Urinary bladder (tissue), 4 donors: Measurements from ENCODE around the gene EML5. TPM values are rescaled to one million over a fixed set of nuclear protein-coding genes. Genes with fewer than 3 reads are reported as not detected.

ENCODE experiments used
- DNase-seq: peaks from one replicate; pipeline ENCODE4 v3.0.0-alpha.2; 2015; ENCODE audit errors: extremely low spot score
- H3K27ac ChIP-seq: one replicate; pipeline ENCODE4 v1.5.1; 2013; ENCODE audit warnings: low read depth, mild to moderate bottlenecking, moderate library complexity
- H3K36me3 ChIP-seq: one replicate; pipeline ENCODE4 v1.6.1; 2013; ENCODE audit warnings: mild to moderate bottlenecking, moderate library complexity; ENCODE audit not compliant: insufficient read depth
- H3K4me1 ChIP-seq: one replicate; pipeline ENCODE4 v1.6.1; 2013; ENCODE audit warnings: mild to moderate bottlenecking, moderate library complexity; ENCODE audit not compliant: insufficient read depth
- H3K4me3 ChIP-seq: one replicate; pipeline ENCODE4 v1.5.1; 2013; ENCODE audit warnings: low read depth, low read length
- WGBS: extraction: QIAGEN DNeasy Blood & Tissue Kit; methylation state at CpG from one replicate; pipeline ENCODE4 v1.1.7; 2013; 5-methylcytosine and 5-hydroxymethylcytosine counted together
- polyA plus RNA-seq: library from polyadenylated mRNA; stranded (reverse); fragments of 200-250 nt; gene quantifications from one replicate; pipeline ENCODE4 v1.2.3, GENCODE V29; 2013
- total RNA-seq: library from RNA; depleted of rRNA; stranded (reverse); fragments of >200 nt; gene quantifications from one replicate; pipeline ENCODE4 v1.2.3, GENCODE V29; 2014
- donor health status: healthy with polysubstance abuse.
- donor health status: healthy.

Gene EML5
- total and polyA plus RNA-seq, 2 donors = 0.60 to 7.0 TPM

- Histone ChIP-seq H3K4me1 (no peaks in the 10 kb centered on the region), H3K36me3 (no peaks in the 10 kb centered on the region), H3K27ac (no peak overlapping the region), H3K4me3 (no peak overlapping the region)
- DNase-seq = no peak
These were observed 63.6 kb downstream of the EML5 start for GRCh38 chr14:88729159-88729558.

- 86% methylated on average over 4 of the region's 4 CpGs for whole genome bisulfite sequencing
- H3K36me3 ChIP-seq = no peaks in the 10 kb centered on the region
- no peak overlapping the region for H3K27ac ChIP-seq
- H3K4me3 ChIP-seq = no peak overlapping the region
- no peaks in the 10 kb centered on the region for H3K4me1 ChIP-seq
- no peak for DNase-seq
These were observed 65.7 kb downstream of the EML5 start for GRCh38 chr14:88727057-88727456.

GRCh38 chr14:88710709-88711108, 82.0 kb downstream of the EML5 start:
- 74% methylated on average over 2 of the region's 2 CpGs for WGBS
- no peaks in the 10 kb centered on the region for H3K4me1 ChIP-seq

GRCh38 chr14:88707088-88707487, 85.7 kb downstream of the EML5 start:
- no peak for DNase-seq
- H3K4me1 ChIP-seq = no peaks in the 10 kb centered on the region
- H3K27ac ChIP-seq = no peak overlapping the region
- H3K36me3 ChIP-seq = no peaks in the 10 kb centered on the region
- 93% methylated on average over 1 of the region's 1 CpG for WGBS
- no peak overlapping the region for H3K4me3 ChIP-seq

More at GRCh38 chr14:88710709-88711108, 82.0 kb downstream of the EML5 start:
- Histone ChIP-seq H3K36me3 (no peaks in the 10 kb centered on the region), H3K4me3 (no peak overlapping the region), H3K27ac (no peak overlapping the region)
- no peak for DNase-seq

- no peaks in the 10 kb centered on the region for H3K4me1 ChIP-seq
- no peak overlapping the region for H3K27ac ChIP-seq
- H3K4me3 ChIP-seq = no peak overlapping the region
- DNase-seq = no peak
- no peaks in the 10 kb centered on the region for H3K36me3 ChIP-seq
These were observed 86.3 kb downstream of the EML5 start for GRCh38 chr14:88706425-88706824.

- no peaks in the 10 kb centered on the region for H3K36me3 ChIP-seq
- 79% methylated on average over 5 of the region's 5 CpGs for WGBS
- no peak overlapping the region for H3K4me3 ChIP-seq
- no peak overlapping the region for H3K27ac ChIP-seq
- DNase-seq = no peak
- no peaks in the 10 kb centered on the region for H3K4me1 ChIP-seq
These were observed 94.1 kb downstream of the EML5 start for GRCh38 chr14:88698651-88699050.

GRCh38 chr14:88695870-88696269, 96.9 kb downstream of the EML5 start:
- no peak overlapping the region for H3K4me3 ChIP-seq
- DNase-seq = no peak
- no peak overlapping the region for H3K27ac ChIP-seq
- no peaks in the 10 kb centered on the region for H3K4me1 ChIP-seq
- no peaks in the 10 kb centered on the region for H3K36me3 ChIP-seq
- WGBS = 62% methylated on average over 3 of the region's 3 CpGs

- no peak for DNase-seq
- Histone ChIP-seq H3K4me3 (no peak overlapping the region), H3K27ac (no peak overlapping the region), H3K36me3 (no peaks in the 10 kb centered on the region), H3K4me1 (no peaks in the 10 kb centered on the region)
These were observed 104.4 kb downstream of the EML5 start for GRCh38 chr14:88688386-88688785.

- no peak for DNase-seq
- 62% methylated on average over 2 of the region's 2 CpGs for WGBS
- Histone ChIP-seq H3K4me3 (no peak overlapping the region), H3K4me1 (no peaks in the 10 kb centered on the region), H3K27ac (no peak overlapping the region), H3K36me3 (no peaks in the 10 kb centered on the region)
These were observed 109.6 kb downstream of the EML5 start for GRCh38 chr14:88683119-88683518.

- H3K4me3 ChIP-seq = no peak overlapping the region
- 43% methylated on average over 5 of the region's 5 CpGs for WGBS
- no peak overlapping the region for H3K27ac ChIP-seq
- no peaks in the 10 kb centered on the region for H3K4me1 ChIP-seq
- no peak for DNase-seq
- H3K36me3 ChIP-seq = no peaks in the 10 kb centered on the region
These were observed 110.1 kb downstream of the EML5 start for GRCh38 chr14:88682495-88683114.

GRCh38 chr14:88681755-88682494, 110.8 kb downstream of the EML5 start:
- no peak for DNase-seq
- H3K36me3 ChIP-seq = no peaks in the 10 kb centered on the region
- no peaks in the 10 kb centered on the region for H3K4me1 ChIP-seq
- H3K4me3 ChIP-seq = no peak overlapping the region
- H3K27ac ChIP-seq = no peak overlapping the region
- WGBS = 80% methylated on average over 5 of the region's 5 CpGs

GRCh38 chr14:88669346-88669745, 123.4 kb downstream of the EML5 start:
- WGBS = 53% methylated on average over 4 of the region's 4 CpGs
- H3K27ac ChIP-seq = no peak overlapping the region
- no peak for DNase-seq
- H3K4me1 ChIP-seq = no peaks in the 10 kb centered on the region
- no peak overlapping the region for H3K4me3 ChIP-seq
- no peaks in the 10 kb centered on the region for H3K36me3 ChIP-seq

GRCh38 chr14:88668448-88669116, 124.2 kb downstream of the EML5 start:
- no peak for DNase-seq
- H3K27ac ChIP-seq = no peak overlapping the region
- H3K36me3 ChIP-seq = no peaks in the 10 kb centered on the region
- H3K4me1 ChIP-seq = no peaks in the 10 kb centered on the region
- WGBS = 84% methylated on average over 3 of the region's 3 CpGs
- no peak overlapping the region for H3K4me3 ChIP-seq
